GM12872 (cell line): ENCODE data around the gene PCCA.

Experiments used
- CTCF ChIP-seq: IDR thresholded peaks from 3 replicates; pipeline ENCODE4 v1.5.1; 2011; ENCODE audit warnings: low read depth, mild to moderate bottlenecking, low read length, moderate library complexity; ENCODE audit not compliant: insufficient read depth

Gene PCCA

GRCh38 chr13:100209857-100210825 is 121.2 kb downstream of the PCCA start:
- TF ChIP-seq CTCF: no peak

GRCh38 chr13:100211016-100211710 is 122.3 kb downstream of the PCCA start:
- no peak for TF ChIP-seq CTCF

- no peak for TF ChIP-seq CTCF
Measured at GRCh38 chr13:100212904-100213553, 124.1 kb downstream of the PCCA start.

- no peak for TF ChIP-seq CTCF
Measured at GRCh38 chr13:100213576-100213975, 124.7 kb downstream of the PCCA start.

GRCh38 chr13:100214886-100215285 is 126.0 kb downstream of the PCCA start:
- TF ChIP-seq CTCF: no peak

- no peak for TF ChIP-seq CTCF
Measured at GRCh38 chr13:100221166-100221565, 132.3 kb downstream of the PCCA start.

- no peak for TF ChIP-seq CTCF
Measured at GRCh38 chr13:100229603-100230002, 140.7 kb downstream of the PCCA start.
